GM21825 (cell line): ENCODE data around the gene LTBP1.
"Not testable (repeated sequence)": the region's sequence is repeated elsewhere in the genome, so short reads cannot be mapped to it uniquely, and the experiment has no call there.

Experiments
- ATAC-seq: cut with Tn5 transposase; IDR thresholded peaks from one replicate; pipeline ENCODE4 v1.9.1; 2021; ENCODE audit warnings: mild to moderate bottlenecking, moderate library complexity; ENCODE audit not compliant: unreplicated experiment

Gene LTBP1

GRCh38 chr2:33034784-33035183, 88.0 kb downstream of the LTBP1 start:
- no peak for ATAC-seq

- no peak for ATAC-seq
Measured at GRCh38 chr2:33038230-33038629, 91.5 kb downstream of the LTBP1 start.

- no peak for ATAC-seq
Measured at GRCh38 chr2:33038799-33039198, 92.0 kb downstream of the LTBP1 start.

GRCh38 chr2:33040541-33040940, 93.8 kb downstream of the LTBP1 start:
- ATAC-seq, result no peak

GRCh38 chr2:33042265-33042664, 95.5 kb downstream of the LTBP1 start:
- no peak for ATAC-seq

- no peak for ATAC-seq
Measured at GRCh38 chr2:33042819-33043218, 96.1 kb downstream of the LTBP1 start.

GRCh38 chr2:33047939-33048338, 101.2 kb downstream of the LTBP1 start:
- ATAC-seq, result no peak

- no peak for ATAC-seq
Measured at GRCh38 chr2:33051586-33052360, 105.0 kb downstream of the LTBP1 start.

- ATAC-seq, result no peak
Measured at GRCh38 chr2:33052361-33052735, 105.6 kb downstream of the LTBP1 start.

- ATAC-seq, result not testable (repeated sequence)
Measured at GRCh38 chr2:33052795-33053194, 106.0 kb downstream of the LTBP1 start.

- ATAC-seq, result no peak
Measured at GRCh38 chr2:33056170-33056569, 109.4 kb downstream of the LTBP1 start.

- not testable (repeated sequence) for ATAC-seq
Measured at GRCh38 chr2:33057307-33058028, 110.7 kb downstream of the LTBP1 start.

- ATAC-seq, result no peak
Measured at GRCh38 chr2:33058716-33059470, 112.1 kb downstream of the LTBP1 start.

- no peak for ATAC-seq
Measured at GRCh38 chr2:33059471-33060156, 112.9 kb downstream of the LTBP1 start.

GRCh38 chr2:33060405-33060804, 113.7 kb downstream of the LTBP1 start:
- ATAC-seq, result no peak

GRCh38 chr2:33062665-33063250, 116.0 kb downstream of the LTBP1 start:
- no peak for ATAC-seq

- no peak for ATAC-seq
Measured at GRCh38 chr2:33064349-33064801, 117.6 kb downstream of the LTBP1 start.

- no peak for ATAC-seq
Measured at GRCh38 chr2:33067598-33067997, 120.8 kb downstream of the LTBP1 start.

- no peak for ATAC-seq
Measured at GRCh38 chr2:33068261-33068660, 121.5 kb downstream of the LTBP1 start.

- no peak for ATAC-seq
Measured at GRCh38 chr2:33069894-33070651, 123.3 kb downstream of the LTBP1 start.
